ENCODE results near the gene MC5R.
A peak's percentile ranks its signal among the peaks of the same experiment; 100 is the strongest.

DNA sequence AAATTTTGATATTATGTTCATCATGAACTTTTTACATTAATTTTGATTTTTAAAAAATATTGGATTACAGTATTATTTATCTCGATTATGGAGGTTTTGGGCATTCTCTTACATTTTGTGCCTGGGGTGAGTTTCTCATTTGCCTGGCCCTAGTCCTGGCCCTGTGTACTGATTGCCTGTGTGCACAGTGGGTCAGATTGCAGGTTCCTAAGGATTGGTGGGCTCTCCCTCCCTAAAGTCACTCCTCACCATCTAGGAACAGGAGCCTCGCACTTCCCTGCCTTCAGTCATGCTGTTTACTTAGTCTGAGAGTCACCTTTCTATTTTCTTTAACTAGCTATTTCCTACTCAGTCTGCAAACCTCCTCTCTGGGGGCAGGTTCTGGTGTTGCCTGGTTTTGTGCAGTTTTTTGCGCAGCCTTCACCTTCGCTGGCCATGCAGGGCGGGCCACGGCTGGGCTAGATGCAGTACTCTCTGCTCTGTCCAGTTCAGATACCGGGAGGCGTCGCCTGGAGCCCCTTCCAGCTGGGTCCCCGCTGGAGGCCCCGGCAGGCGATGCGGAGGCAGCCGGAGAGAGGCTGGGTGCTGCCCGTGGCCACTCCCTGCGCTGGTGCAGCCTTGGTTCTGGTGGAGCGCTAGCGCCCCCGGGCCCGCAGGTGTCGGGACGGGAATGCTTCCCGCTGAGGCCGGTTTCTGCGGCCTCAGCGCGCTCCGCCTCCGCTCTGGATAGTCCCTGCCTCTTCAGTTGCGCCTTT is 23.3 kb upstream of the MC5R start:
- TF ChIP-seq EZH2 (IDR thresholded peaks at IDR 0.05; ENCODE audit: borderline replicate concordance, low read depth, low read length, poor library complexity, severe bottlenecking): no peak
- TF ChIP-seq, protein P1, sequence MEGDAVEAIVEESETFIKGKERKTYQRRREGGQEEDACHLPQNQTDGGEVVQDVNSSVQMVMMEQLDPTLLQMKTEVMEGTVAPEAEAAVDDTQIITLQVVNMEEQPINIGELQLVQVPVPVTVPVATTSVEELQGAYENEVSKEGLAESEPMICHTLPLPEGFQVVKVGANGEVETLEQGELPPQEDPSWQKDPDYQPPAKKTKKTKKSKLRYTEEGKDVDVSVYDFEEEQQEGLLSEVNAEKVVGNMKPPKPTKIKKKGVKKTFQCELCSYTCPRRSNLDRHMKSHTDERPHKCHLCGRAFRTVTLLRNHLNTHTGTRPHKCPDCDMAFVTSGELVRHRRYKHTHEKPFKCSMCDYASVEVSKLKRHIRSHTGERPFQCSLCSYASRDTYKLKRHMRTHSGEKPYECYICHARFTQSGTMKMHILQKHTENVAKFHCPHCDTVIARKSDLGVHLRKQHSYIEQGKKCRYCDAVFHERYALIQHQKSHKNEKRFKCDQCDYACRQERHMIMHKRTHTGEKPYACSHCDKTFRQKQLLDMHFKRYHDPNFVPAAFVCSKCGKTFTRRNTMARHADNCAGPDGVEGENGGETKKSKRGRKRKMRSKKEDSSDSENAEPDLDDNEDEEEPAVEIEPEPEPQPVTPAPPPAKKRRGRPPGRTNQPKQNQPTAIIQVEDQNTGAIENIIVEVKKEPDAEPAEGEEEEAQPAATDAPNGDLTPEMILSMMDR (conservative IDR thresholded peaks at IDR 0.05; ENCODE audit: low read depth, low read length): peak; percentile 57
